Smooth muscle cell of the brain vasculature (primary cell): ENCODE data around the gene KCNH2.

Experiments used
- DNase-seq: peaks from one replicate; pipeline ENCODE4 v3.0.0-alpha.2; 2012; ENCODE audit warnings: low read depth, low spot score

KCNH2 gene

GRCh38 chr7:150994141-150994837 lies 16.2 kb upstream of the KCNH2 start:
- no peak for DNase-seq

- DNase-seq = no peak
Observed at GRCh38 chr7:150993511-150993910, 15.4 kb upstream of the KCNH2 start.

GRCh38 chr7:150992833-150993302 lies 14.7 kb upstream of the KCNH2 start:
- DNase-seq = no peak

GRCh38 chr7:150992051-150992640 lies 14.0 kb upstream of the KCNH2 start:
- DNase-seq = no peak

GRCh38 chr7:150990416-150991186 lies 12.5 kb upstream of the KCNH2 start, which contains the start of gene NOS3:
NOS3 (plus strand) TSS chr7:150991017; CDS start chr7:150993804, 2,787 bp downstream.
- no peak for DNase-seq

- no peak for DNase-seq
Observed at GRCh38 chr7:150989456-150989855, 11.3 kb upstream of the KCNH2 start.

- no peak for DNase-seq
Observed at GRCh38 chr7:150988230-150989226, 10.4 kb upstream of the KCNH2 start.

- DNase-seq = no peak
Observed at GRCh38 chr7:150986556-150986955, 8.4 kb upstream of the KCNH2 start.

- no peak for DNase-seq
Observed at GRCh38 chr7:150986099-150986512, 8.0 kb upstream of the KCNH2 start.

- no peak for DNase-seq
Observed at GRCh38 chr7:150983893-150984368, 5.8 kb upstream of the KCNH2 start.

- no peak for DNase-seq
Observed at GRCh38 chr7:150982351-150982750, 4.2 kb upstream of the KCNH2 start.

- DNase-seq = no peak
Observed at GRCh38 chr7:150981644-150982043, 3.5 kb upstream of the KCNH2 start.

- DNase-seq = no peak
Observed at GRCh38 chr7:150980663-150981062, 2.5 kb upstream of the KCNH2 start.

- DNase-seq = no peak
Observed at GRCh38 chr7:150979713-150980390, 1.7 kb upstream of the KCNH2 start.

GRCh38 chr7:150977382-150978125 lies 567 bp downstream of the KCNH2 start:
- no peak for DNase-seq

- DNase-seq = no peak
Observed at GRCh38 chr7:150976529-150977381, 1.4 kb downstream of the KCNH2 start.

GRCh38 chr7:150975536-150976319 lies 2.4 kb downstream of the KCNH2 start:
- no peak for DNase-seq
